Measurements from ENCODE around the gene LRP5. TPM values are rescaled to one million over a fixed set of nuclear protein-coding genes. Genes with fewer than 3 reads are reported as not detected.

The LRP5 gene
- total and polyA plus RNA-seq, 9 of the 15 experiments (the other 6 are each of a cell fraction or from before 2014, with no cell fraction given) = 0.48 to 44.2 (median 13.5) TPM

- Histone ChIP-seq H3K4me3 (no peak overlapping the region), H3K27me3 (ENCODE audit: control insufficient read depth in 2 of 2, insufficient read depth in 2 of 2, low read length in 2 of 2) (no peaks in the 10 kb centered on the region), H3K27ac (ENCODE audit: extremely low read depth, low read depth, low read length) (no peak overlapping the region), H3K36me3 (ENCODE audit: control insufficient read depth, insufficient read depth, low read length) (peaks cover 88% of the 10 kb centered on the region; the same call in 2 of the 3 replicates), H3K4me1 (replicated peaks in 1 of 2; ENCODE audit: control insufficient read depth in 2 of 2, insufficient read depth in 2 of 2, low read length in 2 of 2) (peaks cover 13 to 24% of the 10 kb centered on the region in 2 experiments), H2AFZ (ENCODE audit: low read depth, low read length) (no peak overlapping the region), H3K79me2 (ENCODE audit: control insufficient read depth, insufficient read depth, low read length) (peaks cover 19% of the 10 kb centered on the region), H3K9me3 (replicated peaks; ENCODE audit: control insufficient read depth, insufficient read depth, low read depth, low read length) (no peaks in the 10 kb centered on the region), H3K9me1 (ENCODE audit: control insufficient read depth, insufficient read depth, low read length) (peaks cover 6% of the 10 kb centered on the region), H3K9ac (ENCODE audit: insufficient read depth in 1 of 2, low read depth in 2 of 2, low read length in 2 of 2) (no peak overlapping the region), H4K20me1 (replicated peaks; ENCODE audit: control insufficient read depth, insufficient read depth, low read length) (peaks cover 3% of the 10 kb centered on the region; the same call in 1 of the 2 replicates), H3K4me2 (ENCODE audit: insufficient read depth, low read length) (no peak overlapping the region)
- POLR2A ChIA-PET = interaction anchor here (1.3 to 3.2 kb wide), 3 partner anchors 7 to 31 kb away, joined by 3 to 10 read pairs (median 10); no protein-coding TSS in a partner anchor
- CTCF ChIA-PET (ENCODE audit: low intra/inter-chr PET ratio) = no interaction called here
- TF ChIP-seq NONO (IDR thresholded peaks at IDR 0.05; ENCODE audit: low read depth in 2 of 2, low read length in 1 of 2) = no peak
- peak; percentile 58 for TF ChIP-seq POLR2G (IDR thresholded peaks at IDR 0.05; ENCODE audit: low read depth, low read length)
- intact Hi-C loops (cut with micrococcal nuclease) (no loop called here), in situ Hi-C loops (cut with MboI) (no loop called here)
- 89% methylated on average over 13 of the region's 13 CpGs for WGBS (ENCODE audit: insufficient coverage, low coverage, missing lambda C conversion rate)
- FAIRE-seq = no peak
- no peak for ATAC-seq
- BruUV-seq (replicated peaks) = no TSS peak
- no peak for DNase-seq (ENCODE audit: extremely low read depth in 1 of 4, low spot score in 3 of 4)
Observed at GRCh38 chr11:68264741-68265540, 47.5 kb upstream of the LRP5 start.

All from K562 (cell line).